GM19468 (cell line): ENCODE measurements around the gene CEP20.
A peak's percentile ranks its signal among the peaks of the same experiment; 100 is the strongest.

Experiments used
- ATAC-seq: cut with Tn5 transposase; IDR thresholded peaks from one replicate; pipeline ENCODE4 v1.9.1; 2021; ENCODE audit warnings: mild to moderate bottlenecking, moderate library complexity, moderate number of reproducible peaks; ENCODE audit not compliant: unreplicated experiment; ENCODE audit errors: extremely low read depth

The CEP20 gene

GRCh38 chr16:15899538-15900100 is 11.2 kb upstream of the CEP20 start:
- no peak for ATAC-seq

DNA sequence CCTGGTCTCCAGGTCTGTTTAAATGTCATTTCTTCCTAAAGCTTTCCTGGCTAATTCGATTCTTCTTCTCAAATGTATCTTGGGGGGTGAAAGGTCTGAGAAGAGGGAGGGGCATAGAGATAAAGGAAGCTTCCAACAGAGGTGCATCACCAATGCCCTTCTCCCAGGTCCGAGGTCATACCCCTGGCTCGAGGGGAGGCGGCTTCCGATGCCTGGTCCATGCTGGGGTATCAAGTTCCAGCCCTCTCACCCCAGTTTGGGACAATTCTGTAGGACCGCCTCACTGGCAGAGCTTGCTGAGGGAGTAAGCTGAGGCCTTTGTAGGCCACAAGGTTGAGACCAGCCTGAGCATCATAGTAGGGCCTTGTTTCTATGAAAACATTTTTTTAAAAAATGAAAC is 10.3 kb upstream of the CEP20 start:
- ATAC-seq = no peak

GRCh38 chr16:15897834-15898254 is 9.4 kb upstream of the CEP20 start:
- ATAC-seq = peak; percentile 46

DNA sequence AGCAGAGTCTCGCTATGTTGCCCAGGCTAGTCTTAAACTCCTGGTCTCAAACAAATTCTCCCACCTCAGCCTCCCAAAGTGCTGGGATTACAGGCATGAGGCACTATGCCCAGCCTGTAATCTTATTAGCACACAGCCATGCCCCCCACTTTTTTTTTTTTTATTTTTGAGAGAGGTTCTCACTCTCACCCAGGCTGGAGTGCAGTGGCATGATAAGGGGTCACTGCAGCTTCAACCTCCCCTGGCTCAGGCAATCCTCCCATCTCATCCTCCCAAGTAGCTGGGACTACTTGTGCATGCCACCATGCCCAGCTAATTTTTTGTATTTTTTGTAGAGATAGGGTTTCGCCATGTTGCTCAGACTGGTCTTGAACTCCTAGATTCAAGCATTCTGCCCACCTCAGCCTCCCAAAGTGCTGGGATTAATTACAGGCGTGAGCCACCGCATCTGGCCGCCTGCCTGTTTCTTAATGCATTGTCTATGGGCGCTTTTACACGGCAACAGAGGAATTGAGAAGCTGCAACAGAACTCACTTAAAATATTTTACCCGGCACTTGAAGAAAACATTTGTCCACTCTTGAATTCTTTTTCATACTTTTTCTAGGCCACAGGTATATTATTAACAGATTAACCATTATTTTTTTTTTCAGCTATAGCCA is 8.8 kb upstream of the CEP20 start:
- ATAC-seq = no peak

DNA sequence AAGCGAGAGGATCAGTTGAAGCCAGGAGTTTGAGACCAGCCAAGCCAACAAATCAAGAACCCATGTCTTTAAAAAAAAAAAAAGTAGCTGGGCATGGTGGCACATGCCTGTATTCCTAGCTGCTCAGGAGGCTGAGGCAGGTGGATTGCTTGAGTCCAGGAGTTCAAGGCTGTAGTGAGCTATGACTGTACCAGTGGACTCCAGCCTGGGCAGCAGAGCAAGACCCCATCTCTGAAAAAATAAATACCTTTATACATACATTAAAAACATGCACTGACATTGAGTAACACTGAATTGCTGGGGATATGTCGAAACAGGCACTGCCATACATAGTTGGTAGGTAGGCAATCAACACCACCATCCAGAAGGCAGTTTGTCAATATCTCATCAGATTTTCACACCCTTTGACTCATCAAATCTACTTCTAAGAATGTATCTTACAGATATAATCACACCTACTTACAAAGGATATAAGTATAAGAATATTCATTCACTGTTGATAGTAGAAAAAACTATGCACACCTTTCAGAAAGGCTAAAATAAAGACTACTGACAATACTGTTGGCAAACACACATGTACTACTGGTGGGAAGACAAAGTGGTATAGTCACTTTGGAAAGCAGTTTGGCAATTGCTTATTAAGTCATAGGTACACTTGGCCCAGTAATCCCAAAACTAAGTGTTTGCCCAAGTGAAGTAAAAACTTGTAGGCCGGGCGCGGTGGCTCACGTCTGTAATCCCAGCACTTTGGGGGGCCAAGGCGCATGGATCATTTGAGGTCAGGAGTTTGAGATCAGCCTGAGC is 6.4 kb upstream of the CEP20 start:
- no peak for ATAC-seq

DNA sequence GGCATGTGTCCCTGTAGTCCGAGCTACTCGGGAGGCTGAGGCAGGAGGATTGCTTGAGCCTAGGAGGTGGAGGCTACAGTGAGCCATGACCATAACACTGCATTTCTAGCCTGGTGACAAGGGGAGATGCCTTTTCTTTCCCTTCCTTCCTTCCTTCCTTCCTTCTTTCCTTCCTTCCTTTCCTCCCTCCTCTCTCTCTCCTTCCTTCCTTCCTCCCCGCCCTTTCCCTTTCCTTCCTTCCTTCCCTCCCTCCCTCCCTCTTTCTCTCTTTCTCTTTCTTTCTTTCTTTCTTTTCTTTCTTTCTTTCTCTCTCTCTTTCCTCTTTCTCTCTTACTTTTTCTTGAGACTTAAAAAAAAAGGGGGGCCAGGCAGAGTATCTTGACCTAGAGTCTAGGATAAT is 3.1 kb upstream of the CEP20 start:
- no peak for ATAC-seq

GRCh38 chr16:15887283-15887682 is 1.1 kb downstream of the CEP20 start:
- no peak for ATAC-seq

- ATAC-seq = no peak
Observed at GRCh38 chr16:15886078-15886477, 2.3 kb downstream of the CEP20 start.

DNA sequence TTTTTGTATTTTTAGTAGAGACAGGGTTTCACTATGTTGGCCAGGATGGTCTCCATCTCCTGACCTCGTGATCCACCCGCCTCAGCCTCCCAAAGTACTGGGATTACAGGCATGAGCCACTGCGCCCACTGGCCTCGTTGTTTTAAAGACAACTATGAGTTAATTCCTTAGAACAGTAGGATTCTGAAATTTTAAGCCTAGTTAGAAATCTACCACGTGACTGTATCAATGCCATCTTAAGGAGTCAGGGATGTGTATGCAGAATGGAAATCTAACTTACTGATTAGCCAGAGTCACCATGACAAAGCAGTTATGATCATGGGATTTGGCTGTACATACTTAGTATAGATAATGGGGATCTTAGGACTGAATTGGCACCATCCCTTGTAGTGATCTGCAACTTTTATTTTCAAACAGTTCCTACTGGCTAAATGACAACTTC is 2.8 kb downstream of the CEP20 start:
- no peak for ATAC-seq

DNA sequence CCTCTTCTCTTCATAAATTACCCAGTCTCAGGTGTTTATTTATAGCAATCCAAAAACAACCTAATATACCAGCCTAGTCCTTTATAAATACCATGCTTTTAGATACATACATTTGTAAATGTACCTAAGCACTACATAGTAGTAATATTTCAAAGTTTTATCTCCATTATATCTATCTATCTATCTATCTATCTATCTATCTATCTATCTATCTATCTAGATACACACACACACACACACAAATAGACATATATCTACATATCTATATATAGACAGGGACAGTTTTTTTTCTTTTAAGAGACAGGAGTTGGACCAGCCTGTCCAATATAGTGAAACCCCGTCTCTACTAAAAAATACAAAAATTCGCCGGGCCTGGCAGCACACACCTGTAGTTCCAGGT is 5.8 kb downstream of the CEP20 start:
- ATAC-seq = no peak

- no peak for ATAC-seq
Observed at GRCh38 chr16:15881794-15882379, 6.5 kb downstream of the CEP20 start.

DNA sequence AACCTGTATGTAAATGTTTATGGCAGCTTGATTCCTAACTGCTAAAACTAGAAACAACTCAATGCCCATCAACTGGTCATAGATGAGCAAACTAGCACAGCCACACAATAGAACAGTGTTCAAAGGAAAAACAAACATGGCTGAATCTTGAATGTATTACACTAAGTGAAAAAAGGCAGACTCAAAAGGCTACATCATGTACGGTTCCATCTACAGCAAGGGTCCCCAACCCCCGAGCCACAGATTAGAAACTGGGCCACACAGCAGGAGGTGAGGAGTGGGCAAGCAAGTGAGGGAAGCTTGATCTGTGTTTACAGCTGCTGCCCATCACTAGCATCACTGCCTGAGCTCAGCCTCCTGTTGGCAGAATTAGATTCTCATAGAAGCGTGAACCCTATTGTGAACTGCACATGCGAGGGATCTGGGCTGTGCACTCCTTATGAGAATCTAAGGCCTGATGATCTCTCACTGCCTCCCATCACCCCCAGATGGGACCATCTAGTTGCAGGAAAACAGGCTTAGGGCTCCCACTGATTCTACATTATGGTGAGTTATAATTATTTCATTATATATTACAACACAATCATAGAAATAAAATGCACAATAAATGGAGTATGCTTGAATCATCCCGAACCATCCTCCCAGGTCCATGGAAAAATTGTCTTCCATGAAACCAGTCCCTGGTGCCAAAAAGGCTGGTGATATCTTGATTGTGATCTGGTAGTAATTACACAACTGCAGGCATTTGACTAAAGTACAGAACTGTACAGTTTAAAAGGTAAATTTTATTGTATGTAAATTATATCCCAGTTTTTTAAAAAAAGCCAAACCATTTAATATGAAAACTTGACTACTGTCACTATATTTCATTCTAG is 7.7 kb downstream of the CEP20 start:
- ATAC-seq = no peak

DNA sequence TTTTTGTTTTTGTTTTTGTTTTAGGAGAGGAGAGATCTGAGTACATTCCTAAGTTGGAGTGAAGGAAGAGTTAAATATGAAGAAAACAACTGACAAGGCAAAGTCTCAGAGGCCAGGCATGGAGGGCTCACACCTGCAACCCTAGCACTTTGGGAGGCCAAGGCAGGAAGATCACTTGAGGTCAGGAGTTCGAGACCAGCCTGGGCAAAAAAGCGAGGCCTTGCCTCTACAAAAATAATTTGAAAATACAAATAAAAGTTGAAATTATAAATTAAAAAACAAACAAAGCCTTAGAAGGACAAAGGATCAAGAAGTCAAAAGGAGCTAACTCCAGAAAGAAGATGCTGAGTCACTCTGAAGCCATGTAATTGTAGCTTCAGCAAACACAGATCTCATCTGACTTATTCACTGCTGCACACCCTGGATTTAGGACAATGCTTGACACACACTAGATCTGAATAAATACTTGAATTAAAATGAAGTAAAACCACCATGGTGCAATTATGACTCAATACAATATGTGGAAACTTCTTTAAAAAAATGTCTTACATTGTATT is 9.1 kb downstream of the CEP20 start:
- no peak for ATAC-seq

DNA sequence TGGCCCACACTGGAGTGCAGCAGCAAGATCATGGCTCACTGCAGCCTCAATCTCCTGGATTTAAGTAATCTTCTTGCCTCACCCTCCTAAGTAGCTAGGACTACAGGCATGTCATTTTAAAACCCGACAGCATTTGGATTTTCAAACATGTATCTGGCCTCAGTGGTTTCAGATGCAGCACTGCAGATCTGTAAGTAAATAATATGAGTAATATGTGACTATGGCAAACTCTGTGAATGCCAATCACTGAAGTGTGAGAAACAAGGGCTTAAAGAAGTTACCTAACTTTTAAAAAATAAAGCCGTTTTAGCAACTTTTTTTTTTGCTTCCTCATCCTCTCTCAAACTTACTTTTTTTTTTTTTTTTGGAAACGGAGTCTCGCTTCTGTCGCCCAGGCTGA is 11.9 kb downstream of the CEP20 start:
- ATAC-seq = no peak

- ATAC-seq = no peak
Observed at GRCh38 chr16:15874745-15875314, 13.6 kb downstream of the CEP20 start.

- no peak for ATAC-seq
Observed at GRCh38 chr16:15873737-15874136, 14.7 kb downstream of the CEP20 start.

DNA sequence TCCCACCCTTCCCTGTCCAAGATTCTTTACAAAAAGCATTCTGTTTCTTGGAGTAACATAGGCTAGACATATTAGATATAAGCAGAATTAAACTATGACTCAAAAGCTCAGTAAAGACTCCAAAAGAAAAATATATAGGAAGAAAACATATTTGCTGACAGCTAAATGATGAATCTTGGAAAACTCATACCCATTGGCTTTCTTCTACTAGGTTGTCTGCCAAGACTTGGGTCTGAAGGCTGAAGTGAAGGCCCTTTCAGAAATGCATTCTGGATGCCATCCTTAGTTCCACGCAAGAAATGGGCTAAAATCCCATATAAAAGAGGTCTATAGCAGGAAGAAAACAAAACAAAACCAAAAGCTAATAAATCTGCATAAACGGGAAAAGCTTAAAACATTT is 15.1 kb downstream of the CEP20 start:
- ATAC-seq = no peak

- no peak for ATAC-seq
Observed at GRCh38 chr16:15870011-15870410, 18.4 kb downstream of the CEP20 start.

DNA sequence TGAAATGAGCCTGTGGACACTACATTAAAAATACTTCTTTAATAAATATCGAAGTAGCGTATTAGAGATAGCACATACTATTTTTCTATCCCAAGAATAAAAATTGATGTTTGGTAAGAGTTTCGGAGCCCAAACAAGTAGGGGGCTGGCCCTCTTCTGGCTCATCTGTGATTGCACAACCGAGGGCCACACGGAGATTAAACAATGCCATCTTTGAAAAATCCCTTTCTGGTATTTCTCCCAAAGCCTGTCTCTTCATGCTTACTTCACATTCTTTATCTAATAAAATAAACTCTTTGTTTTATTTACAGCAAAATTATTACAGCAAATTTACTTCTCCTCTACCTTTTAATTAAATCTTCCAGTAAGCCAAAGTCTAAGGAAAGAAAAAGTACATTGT is 22.0 kb downstream of the CEP20 start:
- no peak for ATAC-seq

GRCh38 chr16:15865742-15866141 is 22.7 kb downstream of the CEP20 start:
- ATAC-seq = no peak
